Hematopoietic multipotent progenitor cell treated with erythropoietin and hydrocortisone succinate and interleukin-3 and kit ligand, for 6 days (in vitro differentiated cells): ENCODE measurements around the gene CDC42BPA.
"Not testable (repeated sequence)": the region's sequence is repeated elsewhere in the genome, so short reads cannot be mapped to it uniquely, and the experiment has no call there.

ENCODE experiments used
- DNase-seq: peaks from one replicate; pipeline ENCODE4 v3.0.0-alpha.2; 2015

CDC42BPA gene

GRCh38 chr1:227318016-227318852 lies at the start of gene CDC42BPA:
TSS of gene CDC42BPA (minus strand) at chr1:227318492. CDS start at chr1:227317182, 1,310 bp downstream.
- peak; percentile 91 for DNase-seq

- no peak for DNase-seq
Measured at GRCh38 chr1:227368009-227368408, 49.7 kb upstream of the CDC42BPA start.

GRCh38 chr1:227365473-227366431 lies 47.5 kb upstream of the CDC42BPA start:
- no peak for DNase-seq

- no peak for DNase-seq
Measured at GRCh38 chr1:227364657-227365056, 46.4 kb upstream of the CDC42BPA start.

GRCh38 chr1:227363825-227364224 lies 45.5 kb upstream of the CDC42BPA start:
- DNase-seq = no peak

GRCh38 chr1:227362039-227362438 lies 43.7 kb upstream of the CDC42BPA start:
- DNase-seq = no peak

GRCh38 chr1:227357927-227358302 lies 39.6 kb upstream of the CDC42BPA start:
- no peak for DNase-seq

GRCh38 chr1:227357171-227357926 lies 39.1 kb upstream of the CDC42BPA start:
- DNase-seq = peak; percentile 67

- no peak for DNase-seq
Measured at GRCh38 chr1:227356620-227357146, 38.4 kb upstream of the CDC42BPA start.

- DNase-seq = no peak
Measured at GRCh38 chr1:227355542-227356245, 37.4 kb upstream of the CDC42BPA start.

- DNase-seq = no peak
Measured at GRCh38 chr1:227353186-227353585, 34.9 kb upstream of the CDC42BPA start.

- DNase-seq = not testable (repeated sequence)
Measured at GRCh38 chr1:227352164-227352563, 33.9 kb upstream of the CDC42BPA start.

- no peak for DNase-seq
Measured at GRCh38 chr1:227351443-227351842, 33.2 kb upstream of the CDC42BPA start.

- no peak for DNase-seq
Measured at GRCh38 chr1:227349967-227350366, 31.7 kb upstream of the CDC42BPA start.

- no peak for DNase-seq
Measured at GRCh38 chr1:227343727-227344551, 25.6 kb upstream of the CDC42BPA start.

GRCh38 chr1:227343206-227343605 lies 24.9 kb upstream of the CDC42BPA start:
- DNase-seq = no peak

- no peak for DNase-seq
Measured at GRCh38 chr1:227342075-227342829, 24.0 kb upstream of the CDC42BPA start.

- DNase-seq = peak; percentile 50
Measured at GRCh38 chr1:227336136-227336535, 17.8 kb upstream of the CDC42BPA start.

GRCh38 chr1:227335242-227336020 lies 17.1 kb upstream of the CDC42BPA start:
- peak; percentile 87 for DNase-seq
